Activated CD8-positive, alpha-beta memory T cell treated with anti-CD3 and anti-CD28 coated beads, Interleukin-2, amount 10 ng/mL, durations not matched to agents 7 days and 5 days (primary cell): ENCODE data around the gene DSCAM. TPM values are rescaled to one million over a fixed set of nuclear protein-coding genes. Genes with fewer than 3 reads are reported as not detected.

Experiments used
- ATAC-seq: fragments of 150-1000 bp; cut with Tn5 transposase; one replicate; pipeline ENCODE4 v1.10.0; 2021; ENCODE audit warnings: moderate library complexity
- CTCF ChIA-PET: fragments of 350-600 bp; sonication (Branson Sonifier 250); formaldehyde crosslinking; loops from one replicate; lab custom pipeline; 2021; ENCODE audit warnings: antibody characterized with exemption; lab: Charles Lee
- DNase-seq: peaks from one replicate; pipeline ENCODE4 v3.0.0-alpha.2; 2020
- H3K27ac Mint-ChIP-seq: one replicate; pipeline ENCODE4 v1.8.0; 2021; ENCODE audit warnings: mild to moderate bottlenecking, mixed read lengths
- H3K27me3 Mint-ChIP-seq: one replicate; pipeline ENCODE4 v1.8.0; 2021; ENCODE audit warnings: mixed read lengths
- H3K36me3 Mint-ChIP-seq: one replicate; pipeline ENCODE4 v1.8.0; 2021; ENCODE audit warnings: mild to moderate bottlenecking, mixed read lengths
- H3K4me1 Mint-ChIP-seq: one replicate; pipeline ENCODE4 v1.8.0; 2021; ENCODE audit warnings: mixed read lengths
- H3K4me3 Mint-ChIP-seq: one replicate; pipeline ENCODE4 v1.8.0; 2021; ENCODE audit warnings: mild to moderate bottlenecking, moderate library complexity, mixed read lengths
- H3K9me3 Mint-ChIP-seq: one replicate; pipeline ENCODE4 v1.8.0; 2022; ENCODE audit warnings: low read depth, mixed read lengths
- microRNA-seq: library from miRNA; unstranded; fragments of <30 nt; microRNA quantifications from one replicate; pipeline ENCODE4 v1.2.0, GENCODE V29; 2022
- total RNA-seq, 2 experiments: library from RNA; stranded (reverse); gene quantifications; one replicate each; pipeline ENCODE4 v1.2.3, GENCODE V29; 2021

The DSCAM gene
- total RNA-seq, 2 experiments from 2014 or later = not detected

DNA sequence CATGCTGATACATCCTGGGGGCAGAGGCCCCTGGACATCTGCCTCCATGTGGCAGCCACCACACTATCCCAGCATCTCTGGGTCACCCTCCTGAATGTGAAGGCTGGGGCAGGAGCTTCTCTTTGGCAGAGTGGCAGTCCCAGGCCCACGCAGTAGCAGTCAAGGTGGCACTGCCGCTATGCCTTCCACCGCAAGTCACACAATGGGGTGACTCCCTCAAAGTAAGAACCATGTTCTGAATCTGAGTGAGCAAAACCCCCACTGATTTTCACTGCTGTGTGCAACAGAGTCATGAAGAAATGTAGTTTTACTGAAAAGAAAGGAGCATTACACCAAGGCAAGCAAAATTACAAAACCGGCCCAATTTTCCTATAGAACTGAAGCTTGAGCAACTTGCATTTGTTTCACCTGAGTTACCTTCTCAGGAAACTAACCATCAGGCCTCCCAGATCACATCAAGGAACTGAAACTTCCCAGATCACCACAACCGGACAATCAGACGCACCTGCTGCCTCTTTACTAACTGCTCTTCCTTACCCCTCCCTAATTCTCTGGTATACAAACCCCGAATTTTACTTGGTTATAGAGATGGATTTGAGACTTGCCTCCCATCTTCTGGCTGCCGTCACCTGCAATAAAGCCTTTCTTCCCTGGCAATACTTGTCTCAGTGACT lies 877.1 kb downstream of the DSCAM start:
- Mint-ChIP-seq H3K27ac (no peak overlapping the region), H3K4me3 (no peak overlapping the region), H3K36me3 (no peaks in the 10 kb centered on the region), H3K4me1 (no peaks in the 10 kb centered on the region), H3K27me3 (no peaks in the 10 kb centered on the region), H3K9me3 (peaks cover 9% of the 10 kb centered on the region)
- ATAC-seq (no peak), DNase-seq (no peak)
- CTCF ChIA-PET = no interaction called here

DNA sequence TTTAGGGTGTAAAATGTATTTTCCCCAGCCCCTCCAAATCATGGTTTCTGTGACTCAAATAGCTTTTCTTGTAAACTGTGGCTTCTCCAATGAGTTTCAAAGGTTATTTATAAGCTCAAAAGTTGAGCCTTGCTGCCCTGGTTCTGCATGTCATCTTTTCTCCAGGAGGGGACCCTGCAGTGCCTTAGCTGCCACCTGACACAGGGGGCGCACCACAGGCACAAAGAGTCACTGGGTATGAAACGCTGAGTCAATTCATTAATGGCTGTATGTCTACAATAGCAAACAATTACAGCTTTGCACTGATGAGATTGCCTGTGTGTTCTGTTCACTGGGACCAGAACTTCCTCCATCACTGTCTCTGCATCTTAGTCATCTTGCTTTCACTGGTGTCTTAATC lies 878.9 kb downstream of the DSCAM start:
- no peak for DNase-seq
- Mint-ChIP-seq H3K36me3 (no peaks in the 10 kb centered on the region), H3K27ac (no peak overlapping the region), H3K4me3 (no peak overlapping the region), H3K4me1 (no peaks in the 10 kb centered on the region), H3K27me3 (no peaks in the 10 kb centered on the region), H3K9me3 (peaks cover 14% of the 10 kb centered on the region)
- CTCF ChIA-PET = no interaction called here
- no peak for ATAC-seq

DNA sequence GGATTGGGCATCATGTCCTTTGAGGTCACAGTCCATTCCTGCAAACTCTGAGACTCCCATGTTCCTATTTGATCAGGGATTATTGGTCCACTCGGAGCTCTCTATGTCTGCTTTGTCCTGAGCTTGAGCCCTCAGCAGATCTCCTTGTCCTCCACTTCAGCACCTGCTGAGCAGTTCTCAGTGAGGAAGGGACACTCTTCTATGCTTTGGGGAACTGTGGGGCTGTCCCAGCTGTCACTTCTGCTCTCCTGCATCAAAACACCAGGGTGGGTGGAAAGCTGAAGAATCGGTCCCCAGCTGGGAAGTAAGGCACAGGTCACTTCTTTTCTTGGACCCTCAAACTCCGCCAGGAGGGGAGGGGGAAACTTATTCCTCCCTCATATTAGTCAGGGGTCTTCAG lies 880.2 kb downstream of the DSCAM start:
- CTCF ChIA-PET = no interaction called here
- Mint-ChIP-seq H3K4me1 (no peaks in the 10 kb centered on the region), H3K27me3 (no peaks in the 10 kb centered on the region), H3K36me3 (no peaks in the 10 kb centered on the region), H3K9me3 (peaks cover 18% of the 10 kb centered on the region), H3K4me3 (no peak overlapping the region), H3K27ac (no peak overlapping the region)
- no peak for DNase-seq
- ATAC-seq = no peak

DNA sequence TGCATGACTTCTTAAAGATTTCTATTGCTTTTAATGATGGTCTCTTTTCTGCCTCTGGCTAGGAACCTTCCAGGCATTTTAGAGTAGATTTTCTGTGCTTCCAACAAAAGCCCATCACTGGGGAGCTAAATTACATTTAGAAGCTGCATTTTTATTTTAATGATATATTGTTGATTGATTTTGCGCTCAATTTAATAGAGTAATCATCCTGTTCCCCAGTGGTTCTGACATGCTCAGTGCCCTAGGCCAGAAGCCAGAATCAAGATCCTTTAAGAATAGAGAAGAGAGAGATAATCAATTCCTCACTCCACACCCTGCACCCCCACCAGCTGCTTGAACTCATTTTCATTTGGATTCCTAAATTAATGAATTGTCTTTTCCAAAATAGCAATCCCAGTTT lies 881.9 kb downstream of the DSCAM start:
- H3K27ac Mint-ChIP-seq = no peak overlapping the region
- CTCF ChIA-PET = no interaction called here
- peaks cover 13% of the 10 kb centered on the region for H3K9me3 Mint-ChIP-seq
- DNase-seq = no peak
- no peak overlapping the region for H3K4me3 Mint-ChIP-seq
- ATAC-seq = no peak
- no peaks in the 10 kb centered on the region for H3K4me1 Mint-ChIP-seq
- no peaks in the 10 kb centered on the region for H3K36me3 Mint-ChIP-seq
- no peaks in the 10 kb centered on the region for H3K27me3 Mint-ChIP-seq

DNA sequence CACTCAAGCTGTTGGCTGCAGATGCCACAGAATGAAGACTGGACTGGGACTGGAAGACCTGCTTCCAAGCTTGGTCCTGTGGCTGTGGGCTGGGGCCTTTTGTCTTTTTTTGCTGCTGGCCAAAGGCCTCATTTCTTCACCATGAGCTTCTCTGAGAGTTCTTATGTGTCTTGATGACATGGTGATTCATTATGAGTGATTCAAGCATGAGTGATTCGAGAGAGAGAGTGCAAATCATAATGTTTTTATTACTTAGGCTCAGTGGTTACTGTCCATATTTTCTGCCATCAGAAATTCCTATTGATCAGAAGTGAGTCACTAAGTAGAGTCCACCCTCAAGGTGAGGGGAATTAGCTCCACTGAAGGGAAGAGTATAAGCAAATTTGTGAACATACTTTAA lies 885.7 kb downstream of the DSCAM start:
- Mint-ChIP-seq H3K9me3 (peaks cover 13% of the 10 kb centered on the region), H3K4me1 (no peaks in the 10 kb centered on the region), H3K27me3 (no peaks in the 10 kb centered on the region), H3K36me3 (no peaks in the 10 kb centered on the region), H3K27ac (no peak overlapping the region), H3K4me3 (no peak overlapping the region)
- DNase-seq (no peak), ATAC-seq (no peak)
- CTCF ChIA-PET = no interaction called here

Small RNA genes lying within 50 kb of the gene (microRNA-seq; reads per million reads assigned to microRNA genes)
- not detected for gene MIR4760
